RWPE1 (cell line): Measurements from ENCODE around the gene HS6ST2.

ENCODE experiments used
- CTCF ChIA-PET: fragments of 350-600 bp; sonication (Branson Sonifier 250); formaldehyde crosslinking; extraction: SDS; loops from one replicate; lab custom pipeline; 2021; lab: Yijun Ruan, JAX
- POLR2A ChIA-PET: fragments of 400-600 bp; formaldehyde crosslinking; extraction: SDS; loops from one replicate; lab custom pipeline; 2020; ENCODE audit warnings: antibody characterized with exemption; ENCODE audit not compliant: low non-redundant PET; lab: Yijun Ruan, JAX
- DNase-seq: peaks from one replicate; pipeline ENCODE4 v3.0.0; 2012; ENCODE audit warnings: low spot score
- H3K27ac ChIP-seq: fragments of 450-650 bp; 2 replicates; pipeline ENCODE4 v1.5.1; 2017
- CTCF ChIP-seq: fragments of 450-650 bp; conservative IDR thresholded peaks from 2 replicates; pipeline ENCODE4 v1.5.1; 2017; ENCODE audit warnings: low read depth, mild to moderate bottlenecking

Gene HS6ST2

GRCh38 chrX:132756439-132756838, 202.0 kb downstream of the HS6ST2 start:
- ChIA-PET CTCF (no interaction called here), POLR2A (no interaction called here)
- TF ChIP-seq CTCF = no peak
- no peak for DNase-seq
- no peak overlapping the region for H3K27ac ChIP-seq

DNA sequence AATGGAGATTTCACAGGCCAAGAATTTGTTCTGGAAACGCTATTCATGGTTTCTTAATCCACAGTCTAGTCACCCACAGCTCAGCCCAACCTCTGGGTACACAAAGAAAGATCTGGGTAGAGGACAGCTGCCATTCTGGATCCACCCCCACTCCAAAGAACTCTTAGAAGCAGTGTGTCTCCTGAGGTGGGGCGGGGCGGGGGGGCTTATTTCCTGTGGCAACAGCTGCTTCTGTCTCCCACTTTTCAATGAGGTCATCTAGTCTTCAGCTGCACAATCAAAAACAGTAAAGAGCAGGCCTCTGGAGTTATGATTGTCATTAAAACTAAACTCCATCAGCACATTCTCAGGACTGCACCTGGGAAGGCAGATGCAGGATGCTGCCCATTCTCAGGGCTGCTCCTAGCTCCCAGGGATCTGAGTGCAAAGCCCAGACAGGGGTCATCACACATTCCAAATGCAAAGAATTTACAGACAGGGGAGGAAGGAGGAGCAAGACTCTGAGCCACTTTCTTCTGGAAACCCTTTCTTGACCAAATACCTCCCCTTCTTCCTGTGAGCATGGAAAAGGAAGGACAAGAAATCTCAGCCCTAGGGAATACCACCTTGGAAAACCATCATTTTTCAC, 207.3 kb downstream of the HS6ST2 start:
- H3K27ac ChIP-seq = no peak overlapping the region
- ChIA-PET CTCF (no interaction called here), POLR2A (interaction anchor here (0.6 kb wide), 1 partner anchor 396 kb away, joined by 9 read pairs; no protein-coding TSS in a partner anchor)
- TF ChIP-seq CTCF = no peak
- DNase-seq = no peak

GRCh38 chrX:132750331-132751062, 207.9 kb downstream of the HS6ST2 start:
- H3K27ac ChIP-seq = no peak overlapping the region
- ChIA-PET POLR2A (no interaction called here), CTCF (no interaction called here)
- no peak for DNase-seq
- TF ChIP-seq CTCF = no peak

DNA sequence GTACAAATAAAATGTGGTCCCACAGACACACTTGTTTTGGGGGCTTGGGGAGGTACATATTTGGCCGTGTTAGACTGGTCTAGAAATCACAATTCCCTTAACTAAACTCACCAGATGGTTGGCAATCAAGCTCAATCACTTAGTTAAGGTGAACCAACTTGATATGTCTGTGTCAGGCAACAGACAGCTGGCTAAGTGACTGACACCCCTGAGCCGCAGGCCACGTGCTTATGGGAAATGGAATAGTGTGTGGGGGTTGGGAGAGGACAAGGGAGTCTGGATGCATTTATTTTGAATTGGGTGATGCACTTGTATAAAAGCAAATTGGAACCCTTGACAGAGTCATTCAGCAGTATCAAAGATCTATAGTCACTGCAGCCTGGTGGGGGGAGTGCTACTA, 209.0 kb downstream of the HS6ST2 start:
- DNase-seq = no peak
- CTCF ChIA-PET = no interaction called here
- H3K27ac ChIP-seq = no peak overlapping the region
- POLR2A ChIA-PET = no interaction called here
- no peak for TF ChIP-seq CTCF

DNA sequence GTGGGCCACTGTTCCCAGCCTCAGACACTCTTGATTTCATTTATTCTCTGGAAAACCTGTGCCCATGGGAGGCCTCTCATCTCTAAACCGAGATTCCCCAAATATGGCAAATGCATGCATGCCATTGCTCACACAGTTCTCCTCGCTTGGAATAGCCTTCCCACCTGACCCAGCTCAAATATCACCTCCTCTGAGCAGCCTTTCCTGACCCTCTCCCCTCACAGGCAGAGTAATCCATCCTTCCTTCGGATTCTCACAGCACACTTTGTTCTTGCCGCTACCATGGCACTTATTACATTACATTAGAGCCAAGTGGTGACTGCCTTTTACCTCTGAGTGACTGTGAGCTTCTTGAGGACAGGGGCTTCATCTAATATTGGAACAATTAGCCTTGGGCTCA, 209.5 kb downstream of the HS6ST2 start:
- ChIA-PET POLR2A (no interaction called here), CTCF (no interaction called here)
- no peak for DNase-seq

DNA sequence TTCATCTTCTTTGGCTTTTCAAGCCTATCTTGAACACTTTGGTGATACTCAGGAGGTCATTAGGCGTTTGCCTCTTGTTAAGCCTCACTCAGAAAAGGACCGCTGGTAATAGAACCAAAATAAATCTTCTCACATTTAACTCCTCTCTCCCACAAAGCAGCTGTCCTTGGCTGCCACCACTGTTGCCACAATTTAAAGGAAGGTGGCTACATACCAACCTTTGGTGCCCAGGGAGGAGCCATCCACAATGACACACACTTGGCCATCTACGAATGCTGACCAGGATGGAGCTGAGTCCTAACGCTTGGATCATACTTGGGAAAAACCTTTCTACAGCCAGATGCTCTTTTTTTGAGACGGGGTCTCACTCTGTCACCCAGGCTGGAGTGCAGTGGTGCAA, 210.2 kb downstream of the HS6ST2 start:
- DNase-seq = no peak
- TF ChIP-seq CTCF = no peak
- ChIA-PET CTCF (no interaction called here), POLR2A (no interaction called here)
- no peak overlapping the region for H3K27ac ChIP-seq

More for the DNA sequence above, 209.5 kb downstream of the HS6ST2 start:
- no peak for TF ChIP-seq CTCF
- no peak overlapping the region for H3K27ac ChIP-seq
